Kidney epithelial cell (primary cell): Measurements from ENCODE around the gene ADTRP. TPM values are rescaled to one million over a fixed set of nuclear protein-coding genes. Genes with fewer than 3 reads are reported as not detected.

ENCODE experiments used
- DNase-seq: peaks from one replicate; pipeline ENCODE4 v3.0.0-alpha.2; 2010; ENCODE audit warnings: low read depth
- H3K27me3 ChIP-seq: 2 replicates; pipeline ENCODE4 v1.6.0; 2011; ENCODE audit warnings: low read length; ENCODE audit not compliant: control insufficient read depth, insufficient read depth
- H3K36me3 ChIP-seq: 2 replicates; pipeline ENCODE4 v1.5.1; 2011; ENCODE audit warnings: low read length; ENCODE audit not compliant: control insufficient read depth, insufficient read depth
- H3K4me3 ChIP-seq: 2 replicates; pipeline ENCODE4 v1.5.1; 2011; ENCODE audit warnings: low read depth, mild to moderate bottlenecking, control low read depth, low read length
- CTCF ChIP-seq: IDR thresholded peaks from 2 replicates; pipeline ENCODE4 v1.5.1; 2011; ENCODE audit warnings: mild to moderate bottlenecking, moderate library complexity, low read length, control low read depth, inconsistent platforms; ENCODE audit not compliant: insufficient read depth, poor library complexity, severe bottlenecking
- total RNA-seq: library from RNA; depleted of rRNA; stranded (reverse); fragments of >200 nt; gene quantifications from 2 replicates; pipeline ENCODE4 v1.2.3, GENCODE V29; 2015

ADTRP gene
- total RNA-seq, 1 donor from 2014 or later, result 4.6 TPM

GRCh38 chr6:11730641-11731040 is 48.0 kb downstream of the ADTRP start:
- Histone ChIP-seq H3K36me3 (no peaks in the 10 kb centered on the region), H3K4me3 (no peak overlapping the region), H3K27me3 (no peaks in the 10 kb centered on the region)
- DNase-seq, result no peak
- TF ChIP-seq CTCF, result no peak

GRCh38 chr6:11729076-11729475 is 49.5 kb downstream of the ADTRP start:
- H3K4me3 ChIP-seq, result no peak overlapping the region
- H3K36me3 ChIP-seq, result no peaks in the 10 kb centered on the region
- TF ChIP-seq CTCF, result no peak
- H3K27me3 ChIP-seq, result no peaks in the 10 kb centered on the region
- no peak for DNase-seq

- no peak for DNase-seq
- Histone ChIP-seq H3K4me3 (no peak overlapping the region), H3K27me3 (no peaks in the 10 kb centered on the region), H3K36me3 (no peaks in the 10 kb centered on the region)
- TF ChIP-seq CTCF, result no peak
Measured at GRCh38 chr6:11727998-11728961, 50.3 kb downstream of the ADTRP start.

- no peak for TF ChIP-seq CTCF
- H3K4me3 ChIP-seq, result no peak overlapping the region
Measured at GRCh38 chr6:11727346-11727997, 51.1 kb downstream of the ADTRP start.

GRCh38 chr6:11724286-11724685 is 54.3 kb downstream of the ADTRP start:
- H3K4me3 ChIP-seq, result no peak overlapping the region
- TF ChIP-seq CTCF, result no peak
- H3K36me3 ChIP-seq, result no peaks in the 10 kb centered on the region
- H3K27me3 ChIP-seq, result no peaks in the 10 kb centered on the region
- DNase-seq, result no peak

More at GRCh38 chr6:11727346-11727997, 51.1 kb downstream of the ADTRP start:
- Histone ChIP-seq H3K27me3 (no peaks in the 10 kb centered on the region), H3K36me3 (no peaks in the 10 kb centered on the region)
- DNase-seq, result no peak
